Stomach (tissue), 4 donors: Measurements from ENCODE around the gene ROPN1.

Source experiments
- CTCF ChIP-seq, 7 experiments: fragments of 450-650 bp in 4 of 7; fragments of 200-600 bp in 3 of 7; sonication (generic) in 3 of 7; IDR thresholded peaks; one replicate each; pipeline ENCODE4 v1.5.1; 2016 to 2019; ENCODE audit warnings: antibody characterized with exemption in 7 of 7, control low read depth in 2 of 7, mild to moderate bottlenecking in 1 of 7
- POLR2A ChIP-seq, 4 donors: fragments of 450-650 bp; IDR thresholded peaks; one replicate each; pipeline ENCODE4 v1.6.1; 2016; ENCODE audit warnings: antibody characterized with exemption in 4 of 4, control low read depth in 2 of 4, mild to moderate bottlenecking in 1 of 4, moderate library complexity in 1 of 4
- POLR2AphosphoS5 ChIP-seq, 3 donors: sonication (generic); formaldehyde crosslinking; IDR thresholded peaks; one replicate each; pipeline ENCODE4 v1.6.1; 2016; ENCODE audit warnings: antibody characterized with exemption in 3 of 3

- no peak for TF ChIP-seq CTCF (IDR thresholded peaks at IDR 0.05)
- no peak for TF ChIP-seq POLR2A (IDR thresholded peaks at IDR 0.05)
- no peak for TF ChIP-seq POLR2AphosphoS5 (IDR thresholded peaks at IDR 0.05)
These were observed 11.4 kb downstream of the ROPN1 start for GRCh38 chr3:123980539-123980938.
